HCT116 (cell line): ENCODE data around the gene AFAP1L1. TPM values are rescaled to one million over a fixed set of nuclear protein-coding genes. Genes with fewer than 3 reads are reported as not detected.

ENCODE experiments used
- ATAC-seq: fragments of 200-7000 bp; cut with Tn5 transposase; 2 replicates; pipeline ENCODE4 v1.9.1; 2020; ENCODE audit warnings: mild to moderate bottlenecking, moderate library complexity
- BruUV-seq: library from RNA; stranded (reverse); fragments of 400-500 nt; replicated peaks from 2 replicates; lab custom pipeline; 2021; lab: Mats Ljungman, UMichigan
- CTCF ChIA-PET: fragments of 300-600 bp; sonication (Branson Sonifier 250); formaldehyde crosslinking; loops from one replicate; lab custom pipeline; 2021; ENCODE audit warnings: antibody characterized with exemption; lab: Charles Lee
- POLR2A ChIA-PET: fragments of 300-600, 350-600 bp; sonication (Branson Sonifier 250); formaldehyde crosslinking; loops from one replicate; lab custom pipeline; 2021; ENCODE audit warnings: antibody characterized with exemption; lab: Charles Lee
- RAD21 ChIA-PET, 2 experiments: fragments of 300-600 bp; sonication (Branson Sonifier 250); formaldehyde crosslinking; loops; one replicate each; lab custom pipeline; 2023; ENCODE audit warnings: low total read pairs in 2 of 2; ENCODE audit not compliant: uncharacterized antibody in 2 of 2, unreplicated experiment in 2 of 2, low non-redundant PET in 1 of 2; lab: Charles Lee
- DNase-seq: peaks from one replicate; pipeline ENCODE4 v3.0.0-alpha.2; 2010; ENCODE audit warnings: low read depth, low spot score
- H2AFZ ChIP-seq: fragments of 200-600 bp; shearing (Covaris generic), sonication (generic); 2 replicates; pipeline ENCODE4 v1.6.1; 2017; ENCODE audit warnings: low read depth, mixed run types, mixed read lengths, antibody characterized with exemption, low read length; ENCODE audit not compliant: poor library complexity, severe bottlenecking
- H3K27ac ChIP-seq: 2 replicates; pipeline ENCODE4 v1.5.1; 2012; ENCODE audit warnings: low read depth, low read length
- H3K27me3 ChIP-seq: fragments of 200-600 bp; sonication (generic); 2 replicates; pipeline ENCODE4 v1.6.1; 2016; ENCODE audit warnings: mixed run types, low read length, mixed read lengths; ENCODE audit not compliant: insufficient read depth
- H3K36me3 ChIP-seq, 2 experiments: fragments of 200-500 bp in 1 of 2; fragments of 200-600 bp in 1 of 2; sonication (Bioruptor generic) in 1 of 2; sonication (generic) in 1 of 2; 2 replicates each; pipeline versions ENCODE4 v1.5.1 to v1.6.1; 2014 to 2016; ENCODE audit warnings: low read length in 2 of 2, inconsistent platforms in 1 of 2, mixed read lengths in 1 of 2, mixed run types in 1 of 2; ENCODE audit not compliant: insufficient read depth in 2 of 2, control insufficient read depth in 1 of 2
- H3K4me1 ChIP-seq, 2 experiments: fragments of 200-600 bp in 1 of 2; sonication (generic) in 1 of 2; 2 replicates each; pipeline versions ENCODE4 v1.5.1 to v1.6.1; 2012 to 2017; ENCODE audit warnings: low read length in 2 of 2, inconsistent platforms in 1 of 2, mild to moderate bottlenecking in 1 of 2, mixed read lengths in 1 of 2, mixed run types in 1 of 2, moderate library complexity in 1 of 2; ENCODE audit not compliant: insufficient read depth in 2 of 2, control insufficient read depth in 1 of 2
- H3K4me2 ChIP-seq: fragments of 200-600 bp; sonication (generic); 2 replicates; pipeline ENCODE4 v1.6.1; 2017; ENCODE audit warnings: mixed run types, low read length, mixed read lengths
- H3K4me3 ChIP-seq, 2 experiments: fragments of 200-600 bp in 1 of 2; sonication (generic) in 1 of 2; replicated peaks in 1 of 2; 2 replicates each; pipeline ENCODE4 v1.5.1; 2011 to 2016; ENCODE audit warnings: low read length in 2 of 2, control low read depth in 1 of 2, low read depth in 1 of 2, mild to moderate bottlenecking in 1 of 2, mixed read lengths in 1 of 2, mixed run types in 1 of 2
- H3K79me2 ChIP-seq: fragments of 200-600 bp; sonication (generic); 2 replicates; pipeline ENCODE4 v1.6.1; 2017; ENCODE audit warnings: mild to moderate bottlenecking, mixed run types, low read length, moderate library complexity, mixed read lengths; ENCODE audit not compliant: insufficient read depth
- H3K9ac ChIP-seq: fragments of 200-600 bp; sonication (generic); 2 replicates; pipeline ENCODE4 v1.6.1; 2016; ENCODE audit warnings: low read length, mixed read lengths
- H3K9me2 ChIP-seq: fragments of 200-600 bp; sonication (generic), shearing (Covaris generic); 2 replicates; pipeline ENCODE4 v1.6.1; 2017; ENCODE audit warnings: mixed run types, mild to moderate bottlenecking, moderate library complexity; ENCODE audit not compliant: insufficient read depth
- H3K9me3 ChIP-seq, 2 experiments: fragments of 200-500 bp in 1 of 2; fragments of 200-600 bp in 1 of 2; sonication (Bioruptor generic) in 1 of 2; sonication (generic) in 1 of 2; 2 replicates each; pipeline ENCODE4 v1.6.1; 2014 to 2017; ENCODE audit warnings: low read length in 2 of 2, mixed read lengths in 2 of 2, inconsistent platforms in 1 of 2, low read depth in 1 of 2, mild to moderate bottlenecking in 1 of 2, mixed run types in 1 of 2, moderate library complexity in 1 of 2; ENCODE audit not compliant: control insufficient read depth in 1 of 2, insufficient read depth in 1 of 2
- H4K20me1 ChIP-seq: fragments of 200-600 bp; sonication (generic), shearing (Covaris generic); 2 replicates; pipeline ENCODE4 v1.6.1; 2017; ENCODE audit warnings: mixed run types, mild to moderate bottlenecking, moderate library complexity; ENCODE audit not compliant: insufficient read depth
- CBX3 ChIP-seq: IDR thresholded peaks from 2 replicates; pipeline ENCODE4 v1.6.1; 2012; ENCODE audit warnings: low read depth
- ELF1 ChIP-seq: IDR thresholded peaks from 2 replicates; pipeline ENCODE4 v1.6.1; 2012; ENCODE audit warnings: low read depth, borderline replicate concordance
- EZH2 ChIP-seq: fragments of 200-600 bp; sonication (generic); IDR thresholded peaks from 2 replicates; pipeline ENCODE4 v1.6.1; 2017; ENCODE audit warnings: antibody characterized with exemption, mixed run types
- POLR2A ChIP-seq: IDR thresholded peaks from 2 replicates; pipeline ENCODE4 v1.7.0; 2011; ENCODE audit warnings: borderline replicate concordance; ENCODE audit not compliant: insufficient read depth, insufficient read length; ENCODE audit errors: extremely low read depth
- RAD21 ChIP-seq: IDR thresholded peaks from 2 replicates; pipeline ENCODE4 v1.6.1; 2012; ENCODE audit warnings: low read depth, mild to moderate bottlenecking
- REST ChIP-seq: IDR thresholded peaks from 2 replicates; pipeline ENCODE4 v1.6.1; 2012; ENCODE audit warnings: low read depth
- SIN3A ChIP-seq: IDR thresholded peaks from 2 replicates; pipeline ENCODE4 v1.6.1; 2012; ENCODE audit warnings: low read depth
- SRF ChIP-seq: IDR thresholded peaks from 2 replicates; pipeline ENCODE4 v1.6.1; 2012; ENCODE audit warnings: low read depth
- YY1 ChIP-seq: IDR thresholded peaks from 2 replicates; pipeline ENCODE4 v1.6.1; 2011; ENCODE audit warnings: low read length, low read depth, moderate library complexity, mild to moderate bottlenecking; ENCODE audit not compliant: insufficient replicate concordance; ENCODE audit errors: extremely low read depth
- ZBTB33 ChIP-seq: IDR thresholded peaks from 2 replicates; pipeline ENCODE4 v1.6.1; 2011; ENCODE audit warnings: mild to moderate bottlenecking, low read length, moderate library complexity; ENCODE audit not compliant: insufficient replicate concordance; ENCODE audit errors: extremely low read depth
- ZNF274 ChIP-seq: fragments of 200-500 bp; sonication (Bioruptor generic); IDR thresholded peaks from 2 replicates; pipeline ENCODE4 v1.6.1; 2014; ENCODE audit warnings: mild to moderate bottlenecking, low read depth, low read length, inconsistent platforms
- intact Hi-C: fragments of 100-400 bp; cut with micrococcal nuclease; formaldehyde crosslinking; loops from 2 replicates; pipeline ENCODE4 v1.10.0; 2022
- total RNA-seq: library from RNA; stranded (reverse); gene quantifications from one replicate; pipeline ENCODE4 v1.2.1, GENCODE V29; 2021; ENCODE audit not compliant: unreplicated experiment
- TF ChIP-seq, protein P1 (sequence below): IDR thresholded peaks from 2 replicates; pipeline ENCODE4 v1.6.1; 2012
- TF ChIP-seq, protein P2 (sequence below): IDR thresholded peaks from 2 replicates; pipeline ENCODE4 v1.6.1; 2012

The AFAP1L1 gene
- total RNA-seq, 1 experiment from 2014 or later, result 4.3 TPM

- H3K27ac ChIP-seq, result no peak overlapping the region
- H3K4me1 ChIP-seq, result peaks cover 21 to 31% of the 10 kb centered on the region in 2 experiments
- peak overlapping the region; percentile 64 for H3K4me2 ChIP-seq
- H2AFZ ChIP-seq, result no peak overlapping the region
- POLR2A ChIA-PET, result no interaction called here
- CTCF ChIA-PET, result interaction anchor here (1.0 to 1.6 kb wide), 9 partner anchors 9 to 497 kb away, joined by 3 to 14 read pairs (median 7); partner anchors contain the start of gene ABLIM3
- H3K79me2 ChIP-seq, result no peaks in the 10 kb centered on the region
- H3K9me3 ChIP-seq, result no peaks in the 10 kb centered on the region
- RAD21 ChIA-PET, result interaction anchor here (0.8 to 1.4 kb wide), 7 partner anchors 88 to 113 kb away, joined by 3 to 5 read pairs (median 4); partner anchors contain the start of gene ABLIM3 (in 2 of the 2)
- no peaks in the 10 kb centered on the region for H3K9me2 ChIP-seq
- DNase-seq (no peak), ATAC-seq (peak; percentile 37)
- no peak overlapping the region for H3K9ac ChIP-seq
- H4K20me1 ChIP-seq, result no peaks in the 10 kb centered on the region
- BruUV-seq, result no TSS peak
- H3K27me3 ChIP-seq, result no peaks in the 10 kb centered on the region
- H3K4me3 ChIP-seq, result no peak overlapping the region
- TF ChIP-seq EZH2, result no peak
- no peak for TF ChIP-seq POLR2A
- no peak for TF ChIP-seq RAD21
- TF ChIP-seq ZNF274, result no peak
- TF ChIP-seq SRF, result no peak
- no peak for TF ChIP-seq REST
- no peak for TF ChIP-seq ELF1
- TF ChIP-seq ZBTB33, result no peak
- TF ChIP-seq, protein P1, sequence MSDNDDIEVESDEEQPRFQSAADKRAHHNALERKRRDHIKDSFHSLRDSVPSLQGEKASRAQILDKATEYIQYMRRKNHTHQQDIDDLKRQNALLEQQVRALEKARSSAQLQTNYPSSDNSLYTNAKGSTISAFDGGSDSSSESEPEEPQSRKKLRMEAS, result no peak
- TF ChIP-seq SIN3A, result no peak
- no peak for TF ChIP-seq CBX3
- TF ChIP-seq, protein P2, sequence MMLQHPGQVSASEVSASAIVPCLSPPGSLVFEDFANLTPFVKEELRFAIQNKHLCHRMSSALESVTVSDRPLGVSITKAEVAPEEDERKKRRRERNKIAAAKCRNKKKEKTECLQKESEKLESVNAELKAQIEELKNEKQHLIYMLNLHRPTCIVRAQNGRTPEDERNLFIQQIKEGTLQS, result no peak
- no peak for TF ChIP-seq YY1
- intact Hi-C loops, result loop anchor here (1.0 to 5.0 kb wide), 3 partner anchors 88 to 497 kb away; partner anchors contain the start of gene ABLIM3
- no peaks in the 10 kb centered on the region for H3K36me3 ChIP-seq
Observed at GRCh38 chr5:149229298-149229937, 42.2 kb upstream of the AFAP1L1 start.
